ENCODE measurements around the gene SPAG5.
A peak's percentile ranks its signal among the peaks of the same experiment; 100 is the strongest.

SPAG5 gene

DNA sequence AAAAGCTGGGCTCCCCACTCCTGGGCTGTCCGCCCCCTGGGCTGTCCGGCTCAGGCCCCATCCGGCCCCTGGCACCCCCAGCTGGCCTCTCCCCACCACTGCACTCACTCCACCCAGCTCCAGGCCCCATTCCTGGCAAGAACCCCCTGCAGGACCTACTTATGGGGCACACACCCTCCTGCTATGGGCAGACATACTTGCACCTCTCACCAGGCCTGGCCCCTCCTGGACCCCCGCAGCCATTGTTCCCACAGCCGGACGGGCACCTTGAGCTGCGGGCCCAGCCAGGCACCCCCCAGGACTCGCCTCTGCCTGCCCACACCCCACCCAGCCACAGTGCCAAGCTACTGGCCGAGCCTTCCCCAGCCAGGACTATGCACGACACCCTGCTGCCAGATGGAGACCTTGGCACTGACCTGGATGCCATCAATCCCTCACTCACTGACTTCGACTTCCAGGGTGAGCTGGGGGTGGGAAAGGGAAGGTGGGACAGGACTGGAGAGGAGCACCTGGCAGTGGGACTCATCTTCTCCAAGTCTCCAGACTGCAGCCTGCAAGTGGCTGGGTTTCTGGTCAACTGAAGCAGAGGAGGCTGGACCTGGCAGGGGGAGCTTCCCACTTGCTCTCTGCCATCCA is 64.0 kb downstream of the SPAG5 start:
- TF ChIP-seq ZFX (IDR thresholded peaks at IDR 0.05; ENCODE audit: borderline replicate concordance) (no peak), CTCF (IDR thresholded peaks at IDR 0.05) (no peak)
- H3K27ac ChIP-seq, result peak overlapping the region; percentile 38; the same call in 1 of the 2 replicates

DNA sequence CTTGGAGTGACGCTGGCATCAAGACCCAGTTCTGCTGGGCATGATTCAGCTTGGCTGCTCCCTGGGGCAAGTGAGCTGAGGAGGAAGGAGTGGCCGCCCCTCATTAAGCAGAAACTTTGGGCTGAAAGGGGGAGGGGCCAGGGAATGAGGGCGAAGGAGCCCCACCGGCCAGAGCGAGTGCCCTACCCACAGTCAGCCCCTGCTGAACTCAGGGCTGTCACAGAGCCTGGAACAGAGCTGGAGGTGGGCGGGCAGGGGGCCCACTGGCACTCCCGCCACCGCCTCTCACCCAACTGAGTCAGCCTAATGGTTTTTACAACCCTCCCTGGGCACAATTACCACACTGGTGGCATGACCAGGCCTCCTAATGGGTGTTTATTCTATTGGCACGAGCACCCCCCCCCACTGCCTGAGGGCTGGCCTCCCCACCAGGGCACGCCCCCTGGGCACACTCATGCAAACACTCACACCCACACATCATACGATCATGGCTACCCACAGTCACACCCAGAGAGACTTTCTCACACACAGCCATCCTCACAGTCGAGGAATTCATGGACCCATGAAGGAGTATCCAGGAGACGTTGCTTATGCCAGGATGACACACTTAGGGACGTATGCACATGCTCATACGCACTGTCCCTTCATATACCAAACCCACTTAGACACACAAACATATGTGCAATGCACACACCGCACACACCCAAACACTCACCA is 65.6 kb downstream of the SPAG5 start:
- TF ChIP-seq ZFX (IDR thresholded peaks at IDR 0.05; ENCODE audit: borderline replicate concordance) (no peak), CTCF (IDR thresholded peaks at IDR 0.05) (no peak)
- no peak overlapping the region for H3K27ac ChIP-seq

GRCh38 chr17:28532050-28532960 is 66.5 kb downstream of the SPAG5 start:
- no peak for TF ChIP-seq CTCF (IDR thresholded peaks at IDR 0.05)
- no peak for TF ChIP-seq ZFX (IDR thresholded peaks at IDR 0.05; ENCODE audit: borderline replicate concordance)
- H3K27ac ChIP-seq, result no peak overlapping the region

DNA sequence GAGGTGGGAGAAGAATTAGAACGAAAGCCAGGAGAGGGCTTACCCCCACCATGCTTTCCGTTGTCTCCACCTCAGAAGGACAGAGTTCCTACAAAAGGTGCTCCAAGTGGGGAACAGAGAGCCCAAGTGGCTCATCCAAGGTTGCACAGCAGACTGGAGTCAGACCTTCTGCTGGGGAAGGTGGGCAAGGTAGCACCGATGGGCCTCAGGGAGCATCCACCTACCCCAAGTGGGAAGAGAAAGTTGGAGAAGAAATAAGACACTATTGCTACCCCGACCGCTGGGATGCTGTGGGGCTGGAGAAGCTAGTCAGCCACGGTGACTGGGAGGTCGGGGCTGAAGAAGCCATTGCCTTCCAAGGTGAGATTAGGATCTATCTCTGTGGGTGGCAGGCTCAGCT is 67.9 kb downstream of the SPAG5 start:
- TF ChIP-seq ZFX (IDR thresholded peaks at IDR 0.05; ENCODE audit: borderline replicate concordance) (no peak), CTCF (IDR thresholded peaks at IDR 0.05) (no peak)
- H3K27ac ChIP-seq, result no peak overlapping the region

GRCh38 chr17:28530250-28530649 is 68.6 kb downstream of the SPAG5 start:
- TF ChIP-seq ZFX (IDR thresholded peaks at IDR 0.05; ENCODE audit: borderline replicate concordance) (no peak), CTCF (IDR thresholded peaks at IDR 0.05) (no peak)
- no peak overlapping the region for H3K27ac ChIP-seq

GRCh38 chr17:28529013-28529400 is 69.8 kb downstream of the SPAG5 start:
- TF ChIP-seq ZFX (IDR thresholded peaks at IDR 0.05; ENCODE audit: borderline replicate concordance), result no peak
- TF ChIP-seq CTCF (IDR thresholded peaks at IDR 0.05), result no peak
- no peak overlapping the region for H3K27ac ChIP-seq
